CD4-positive, alpha-beta T cell treated with Interleukin-6 at 100 ng/mL for 8 hours (primary cell): Measurements from ENCODE around the gene TCP1.
"Not testable (repeated sequence)": the region's sequence is repeated elsewhere in the genome, so short reads cannot be mapped to it uniquely, and the experiment has no call there.

Source experiments
- DNase-seq: peaks from one replicate; pipeline ENCODE4 v3.0.0-alpha.2; 2020; ENCODE audit warnings: mixed read lengths, low spot score

The TCP1 gene

DNA sequence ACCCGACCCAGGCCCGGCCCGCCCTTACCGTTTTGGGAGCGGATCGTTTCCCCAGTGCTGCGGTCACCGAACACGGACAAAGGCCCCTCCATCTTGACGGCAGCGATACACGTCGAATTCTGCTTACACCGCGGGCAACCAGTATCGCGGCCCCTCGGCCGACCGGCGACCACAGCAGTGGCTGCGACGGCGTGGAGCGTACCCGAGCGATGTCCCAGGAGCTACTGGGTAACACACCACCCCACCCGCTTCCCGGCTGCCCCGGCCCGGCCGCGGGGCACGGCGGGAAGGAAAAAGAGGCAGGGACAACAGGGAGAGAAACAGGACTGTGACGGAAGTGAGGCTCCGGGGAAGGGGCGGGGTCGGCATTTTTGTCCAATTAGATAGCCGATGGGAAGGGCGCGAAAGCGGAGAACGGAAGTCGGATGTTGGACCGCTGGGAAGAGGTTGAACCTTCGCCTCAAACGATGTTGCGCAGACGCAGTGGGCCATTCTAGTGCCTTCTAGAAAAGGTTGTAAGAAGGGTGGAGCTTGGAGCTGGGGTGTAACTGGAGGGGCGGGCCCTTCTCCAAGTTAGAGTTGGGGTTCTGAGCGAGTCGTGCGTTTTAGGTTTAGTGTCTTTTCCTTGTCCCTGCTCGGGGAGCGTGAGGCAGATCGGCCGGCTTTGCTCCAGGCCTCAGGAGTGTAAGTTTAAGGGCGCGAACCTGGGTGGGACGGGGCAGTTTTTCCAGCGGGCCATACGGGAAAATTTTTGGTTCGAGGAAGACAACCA, at the start of gene TCP1:
TCP1 (minus strand) TSS at position 226 of the 772 bp plus-strand sequence; CDS start at position 92, 134 bp downstream.
- peak; percentile 99 for DNase-seq

DNA sequence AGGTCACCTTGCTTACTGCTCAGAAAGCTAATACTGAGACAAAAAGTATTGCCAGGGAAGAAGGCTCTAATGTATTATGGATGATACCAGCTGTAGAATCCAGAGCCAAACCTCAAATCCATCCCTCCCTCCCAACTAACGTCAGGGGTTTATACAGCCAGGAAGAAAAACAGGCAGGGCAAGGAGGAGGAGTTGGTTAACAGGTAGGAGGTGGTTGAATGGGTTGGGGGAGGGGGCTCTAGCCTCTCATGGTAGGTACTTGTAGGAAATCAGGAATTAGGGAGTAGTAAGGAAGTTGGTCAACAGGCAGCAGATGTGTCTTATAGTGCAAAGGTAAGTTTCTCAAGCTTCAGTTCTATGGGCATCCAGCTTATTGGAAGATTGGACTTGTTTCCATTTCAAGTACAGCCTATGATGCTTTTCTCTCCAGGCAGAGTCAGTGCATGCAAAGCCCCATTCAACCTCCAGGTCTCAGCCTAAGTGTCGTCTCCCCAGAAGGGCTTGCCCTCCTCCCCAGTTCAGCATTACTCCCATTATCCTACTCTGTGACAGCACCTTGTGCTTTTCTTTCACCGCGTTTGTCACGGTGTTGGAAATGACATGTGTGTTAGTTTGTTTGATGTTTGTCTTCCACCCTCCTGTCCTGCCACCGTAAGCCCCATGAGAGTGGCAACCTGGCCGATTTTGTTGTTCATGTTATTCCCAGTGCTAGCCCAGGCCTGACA, 48.8 kb upstream of the TCP1 start:
- no peak for DNase-seq

DNA sequence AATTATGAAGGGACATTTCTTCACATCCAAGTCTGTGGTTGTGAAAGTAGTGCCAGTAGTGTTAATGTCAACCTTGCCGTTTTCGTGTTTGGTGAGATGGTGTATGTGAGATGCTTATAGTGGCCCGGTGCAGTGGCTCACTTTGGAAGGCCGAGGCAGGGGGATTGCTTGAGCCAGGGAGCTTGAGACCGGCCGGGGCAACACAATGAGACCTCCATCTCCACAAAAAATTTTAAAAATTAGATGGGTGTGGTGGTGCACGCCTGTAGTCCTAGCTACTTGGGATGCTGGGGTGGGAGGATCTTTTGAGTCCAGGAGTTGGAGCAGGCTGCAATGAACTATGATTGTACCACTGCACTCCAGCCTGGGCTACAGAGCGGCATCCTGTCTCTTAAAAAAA, 48.1 kb upstream of the TCP1 start:
- DNase-seq: no peak

- no peak for DNase-seq
Observed at GRCh38 chr6:159836718-159837490, 47.5 kb upstream of the TCP1 start.

GRCh38 chr6:159833997-159834603, 44.7 kb upstream of the TCP1 start:
- peak; percentile 15 for DNase-seq

DNA sequence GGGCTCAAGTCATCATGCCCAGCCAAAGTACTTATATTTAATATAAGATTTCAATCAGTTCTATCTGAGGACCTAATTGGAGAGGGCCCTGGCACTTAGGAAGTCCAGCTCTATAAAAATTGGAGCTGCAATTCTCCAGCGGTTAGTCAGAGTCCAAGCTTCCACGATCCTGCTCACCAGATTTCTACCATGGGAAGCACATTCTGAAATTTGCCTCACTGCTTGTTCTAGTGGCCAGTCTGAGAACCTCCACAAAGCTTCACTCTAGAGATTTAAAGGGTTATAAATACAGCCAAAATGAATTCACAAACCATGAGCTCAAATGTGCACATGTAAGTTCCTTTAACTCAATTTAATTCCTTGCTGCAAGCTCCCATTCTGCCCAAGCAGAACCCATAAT, 44.2 kb upstream of the TCP1 start:
- no peak for DNase-seq

GRCh38 chr6:159832946-159833345, 43.5 kb upstream of the TCP1 start:
- DNase-seq: no peak

DNA sequence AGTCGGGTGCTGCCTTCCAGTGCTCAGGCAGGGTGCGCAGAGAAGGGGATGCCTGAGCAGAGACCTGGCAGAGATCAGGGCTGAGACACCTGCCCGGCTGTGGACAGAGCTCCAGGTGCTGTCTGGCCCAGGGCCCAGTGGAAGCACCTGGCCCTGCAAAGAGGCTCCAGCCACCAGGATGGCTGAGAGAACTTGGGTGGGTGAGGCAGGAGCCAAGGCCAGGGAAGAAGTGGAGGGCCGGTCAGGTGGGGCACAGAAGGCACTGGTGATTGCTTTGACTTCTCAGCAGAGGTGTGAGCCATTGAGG, 41.9 kb upstream of the TCP1 start:
- DNase-seq: no peak

DNA sequence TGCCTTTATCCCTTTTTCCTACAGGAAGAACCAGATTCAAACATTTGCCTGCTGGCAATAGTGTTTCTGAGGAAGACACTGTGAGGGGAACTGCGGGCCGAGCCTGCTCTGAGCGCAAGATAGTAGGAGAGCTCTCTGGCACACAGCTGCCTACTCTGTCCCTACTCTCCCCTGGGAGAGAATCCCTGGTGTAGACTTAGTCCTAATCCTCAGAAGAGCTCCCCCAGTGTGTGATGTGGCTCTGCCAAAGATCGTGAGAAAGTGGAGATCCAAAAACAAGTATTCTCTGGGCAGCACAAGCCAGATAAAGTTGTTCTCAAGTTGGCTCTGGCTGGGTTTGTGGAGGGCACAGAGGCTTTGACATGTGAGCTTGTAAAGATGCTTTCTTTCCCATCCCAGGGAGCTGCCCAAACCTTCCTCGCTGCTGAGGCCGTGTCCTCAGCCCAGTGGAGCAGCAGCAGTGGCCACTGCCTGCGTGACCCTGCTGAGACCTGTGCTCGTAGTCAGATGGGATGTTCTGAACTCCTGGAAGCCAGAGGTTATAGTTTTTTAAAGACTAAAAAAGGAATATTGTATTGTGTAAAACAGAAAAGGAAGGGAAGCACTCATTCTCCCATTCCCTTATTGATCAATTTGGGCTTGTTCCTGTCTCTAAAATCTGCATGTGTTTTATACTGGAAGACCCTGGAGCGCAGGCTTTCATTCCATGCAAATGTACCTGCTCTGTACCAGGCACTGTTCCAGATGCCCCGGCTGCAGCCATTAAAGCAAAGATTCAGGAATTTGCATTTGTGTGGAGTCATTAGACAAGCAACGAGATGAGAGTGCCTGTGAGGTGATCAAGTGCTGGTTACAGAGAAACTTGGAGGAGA, 41.3 kb upstream of the TCP1 start:
- DNase-seq: no peak

GRCh38 chr6:159829526-159829925, 40.1 kb upstream of the TCP1 start:
- no peak for DNase-seq

DNA sequence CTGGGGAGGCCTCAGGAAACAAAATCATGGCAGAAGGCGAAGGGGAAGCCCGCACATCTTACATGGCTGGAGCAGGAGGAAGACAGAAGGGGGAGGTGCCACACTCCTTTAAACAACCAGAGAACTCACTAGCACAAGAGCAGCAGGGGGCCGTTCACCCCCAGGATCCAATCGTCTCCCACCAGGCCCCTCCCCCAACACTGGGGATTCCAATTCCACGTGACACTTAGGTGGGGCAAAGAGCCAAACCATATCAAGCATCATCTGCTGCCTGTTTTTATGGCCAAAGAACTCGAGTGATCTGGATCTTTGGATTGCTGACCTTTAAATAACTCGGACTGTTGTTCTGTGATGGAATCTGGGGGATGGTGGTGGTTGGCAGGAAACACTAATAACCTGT, 38.7 kb upstream of the TCP1 start:
- no peak for DNase-seq

- DNase-seq: no peak
Observed at GRCh38 chr6:159826968-159827647, 37.7 kb upstream of the TCP1 start.

GRCh38 chr6:159826004-159826403, 36.6 kb upstream of the TCP1 start:
- DNase-seq: no peak

DNA sequence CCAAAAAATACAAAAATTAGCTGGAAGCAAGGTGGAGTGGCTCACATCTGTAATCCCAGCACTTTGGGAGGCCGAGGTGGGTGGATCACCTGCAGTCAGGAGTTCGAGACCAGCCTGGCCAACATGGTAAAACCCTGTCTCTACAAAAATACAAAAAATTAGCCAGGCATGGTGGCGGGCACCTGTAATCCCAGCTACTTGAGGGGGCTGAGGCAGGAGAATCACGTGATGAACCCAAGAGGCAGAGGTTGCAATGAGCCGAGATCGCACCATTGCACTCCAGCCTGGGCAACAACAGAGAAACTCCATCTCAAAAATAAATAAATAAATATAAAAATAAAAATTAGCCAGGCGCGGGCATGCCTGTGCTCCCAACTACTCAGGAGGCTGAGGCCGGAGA, 35.3 kb upstream of the TCP1 start:
- not testable (repeated sequence) for DNase-seq

DNA sequence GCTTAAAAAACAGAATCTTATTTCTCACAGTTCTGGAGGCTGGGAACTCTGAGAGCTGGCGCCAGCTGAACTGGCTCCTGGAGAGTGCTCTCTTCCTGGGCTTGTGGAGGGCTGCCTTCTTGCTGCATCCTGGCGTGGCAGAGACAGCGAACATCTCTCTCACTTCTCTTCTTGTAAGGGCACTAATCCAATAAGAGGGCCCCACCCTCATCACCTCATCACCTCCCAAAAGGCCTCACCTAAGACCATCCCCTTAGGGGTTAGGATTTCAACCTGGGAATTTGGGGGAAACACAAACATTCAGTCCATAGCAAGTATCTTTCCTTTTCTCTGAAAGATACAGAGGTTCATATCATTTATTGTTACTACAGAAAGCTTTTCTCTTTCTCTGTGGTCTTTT, 34.6 kb upstream of the TCP1 start:
- no peak for DNase-seq

DNA sequence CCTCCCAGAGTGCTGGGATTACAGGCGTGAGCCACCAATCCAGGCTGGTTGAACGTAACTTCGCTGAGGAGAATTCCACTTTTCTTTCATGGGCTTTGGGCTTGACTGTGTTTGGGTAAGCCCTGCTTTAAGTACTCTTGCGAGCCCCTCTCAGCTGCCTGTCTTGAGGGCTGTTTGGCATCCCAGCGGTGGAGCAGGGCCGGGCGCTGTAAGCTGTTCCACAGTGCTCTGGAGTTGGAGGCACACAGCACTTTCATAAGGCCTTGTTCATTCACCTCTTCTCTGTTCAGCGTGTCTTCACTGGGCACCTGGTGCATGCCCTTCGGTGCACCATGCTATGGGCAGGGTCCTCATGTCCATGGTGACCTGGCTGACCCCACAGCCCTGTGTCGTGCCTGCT, 32.3 kb upstream of the TCP1 start:
- no peak for DNase-seq

- no peak for DNase-seq
Observed at GRCh38 chr6:159821122-159821521, 31.7 kb upstream of the TCP1 start.

GRCh38 chr6:159819932-159820640, 30.7 kb upstream of the TCP1 start:
- peak; percentile 44 for DNase-seq

DNA sequence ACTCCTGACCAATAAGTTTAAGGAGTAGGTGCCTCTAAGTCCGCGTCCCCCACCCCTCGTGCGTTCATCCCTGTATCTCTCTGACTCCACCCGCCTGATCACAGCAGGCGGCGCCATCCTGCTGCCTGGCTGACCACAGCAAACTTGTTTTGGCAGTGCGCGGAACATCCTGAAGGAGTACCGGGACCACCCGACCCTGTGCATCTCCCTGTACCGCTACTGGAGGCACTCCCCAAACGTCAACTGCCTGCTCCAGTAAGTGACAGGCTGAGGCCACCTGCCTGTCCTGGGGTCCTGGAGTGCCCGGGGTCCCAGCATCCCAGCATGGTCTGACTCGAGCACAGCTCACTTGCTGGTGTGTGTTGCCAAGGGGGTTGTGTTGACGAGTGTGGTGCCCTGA, 29.7 kb upstream of the TCP1 start:
- no peak for DNase-seq
